ENCODE data around the gene CARD18.
"Not testable (repeated sequence)": the region's sequence is repeated elsewhere in the genome, so short reads cannot be mapped to it uniquely, and the experiment has no call there.

CARD18 gene

GRCh38 chr11:105132716-105133511, 6.7 kb downstream of the CARD18 start:
- no peak for DNase-seq (ENCODE audit: low read depth)

GRCh38 chr11:105130189-105130813, 9.3 kb downstream of the CARD18 start:
- no peak for DNase-seq (ENCODE audit: low read depth)

- no peak for DNase-seq (ENCODE audit: low read depth)
These were observed 14.8 kb downstream of the CARD18 start for GRCh38 chr11:105124756-105125155.

GRCh38 chr11:105111145-105111944, 28.2 kb downstream of the CARD18 start:
- DNase-seq (ENCODE audit: low read depth), result no peak

- DNase-seq (ENCODE audit: low read depth), result no peak
These were observed 28.9 kb downstream of the CARD18 start for GRCh38 chr11:105110688-105111030.

- DNase-seq (ENCODE audit: low read depth), result no peak
These were observed 29.5 kb downstream of the CARD18 start for GRCh38 chr11:105109855-105110687.

GRCh38 chr11:105109321-105109720, 30.2 kb downstream of the CARD18 start:
- DNase-seq (ENCODE audit: low read depth), result no peak

- DNase-seq (ENCODE audit: low read depth), result no peak
These were observed 31.3 kb downstream of the CARD18 start for GRCh38 chr11:105108247-105108646.

GRCh38 chr11:105107226-105107825, 32.2 kb downstream of the CARD18 start:
- not testable (repeated sequence) for DNase-seq (ENCODE audit: low read depth)

GRCh38 chr11:105106140-105106539, 33.4 kb downstream of the CARD18 start:
- DNase-seq (ENCODE audit: low read depth), result no peak

- no peak for DNase-seq (ENCODE audit: low read depth)
These were observed 35.3 kb downstream of the CARD18 start for GRCh38 chr11:105104292-105104691.

- no peak for DNase-seq (ENCODE audit: low read depth)
These were observed 36.2 kb downstream of the CARD18 start for GRCh38 chr11:105103336-105103735.

- not testable (repeated sequence) for DNase-seq (ENCODE audit: low read depth)
These were observed 37.4 kb downstream of the CARD18 start for GRCh38 chr11:105102079-105102581.

- no peak for DNase-seq (ENCODE audit: low read depth)
These were observed 38.5 kb downstream of the CARD18 start for GRCh38 chr11:105100981-105101630.

- no peak for DNase-seq (ENCODE audit: low read depth)
These were observed 39.4 kb downstream of the CARD18 start for GRCh38 chr11:105100206-105100605.

- DNase-seq (ENCODE audit: low read depth), result not testable (repeated sequence)
These were observed 40.0 kb downstream of the CARD18 start for GRCh38 chr11:105099594-105099993.

- DNase-seq (ENCODE audit: low read depth), result no peak
These were observed 47.0 kb downstream of the CARD18 start for GRCh38 chr11:105092256-105093239.

Measured in stimulated activated CD8-positive, alpha-beta memory T cell treated with anti-CD3 and anti-CD28 coated beads, Interleukin-15, amount 100 ng/mL, for 24 hours (primary cell).